GM12878 (cell line): ENCODE measurements around the gene C6orf52. TPM values are rescaled to one million over a fixed set of nuclear protein-coding genes. Genes with fewer than 3 reads are reported as not detected.

ENCODE experiments used
- ATF7 ChIP-seq: fragments of 450-650 bp; IDR thresholded peaks from 2 replicates; pipeline ENCODE4 v1.6.1; 2016; ENCODE audit warnings: low read depth, mild to moderate bottlenecking
- BRCA1 ChIP-seq: IDR thresholded peaks from 2 replicates; pipeline ENCODE4 v1.6.1; 2011; ENCODE audit warnings: low read depth, low read length, improper control_type of control experiment
- CHD1 ChIP-seq: IDR thresholded peaks from 2 replicates; pipeline ENCODE4 v1.6.1; 2012; ENCODE audit warnings: low read depth, low read length, improper control_type of control experiment
- CHD4 ChIP-seq: fragments of 200-600 bp; sonication (generic); IDR thresholded peaks from 2 replicates; pipeline ENCODE4 v1.6.1; 2016; ENCODE audit warnings: mild to moderate bottlenecking
- ESRRA ChIP-seq: IDR thresholded peaks from 2 replicates; pipeline ENCODE4 v1.6.1; 2012; ENCODE audit warnings: mild to moderate bottlenecking, low read length, improper control_type of control experiment
- FOS ChIP-seq: IDR thresholded peaks from 3 replicates; pipeline ENCODE4 v1.6.1; 2011; ENCODE audit warnings: borderline replicate concordance; ENCODE audit not compliant: insufficient read length; ENCODE audit errors: extremely low read depth
- FOXK2 ChIP-seq: fragments of 450-650 bp; IDR thresholded peaks from 2 replicates; pipeline ENCODE4 v1.6.1; 2017; ENCODE audit warnings: mild to moderate bottlenecking, moderate library complexity
- HDGF ChIP-seq: fragments of 450-650 bp; IDR thresholded peaks from 2 replicates; pipeline ENCODE4 v1.6.1; 2016; ENCODE audit warnings: antibody characterized with exemption
- HSF1 ChIP-seq: fragments of 150-350 bp; IDR thresholded peaks from 2 replicates; pipeline ENCODE4 v1.6.1; 2014; ENCODE audit warnings: mild to moderate bottlenecking, low read depth, low read length
- KLF5 ChIP-seq: fragments of 450-650 bp; IDR thresholded peaks from 2 replicates; pipeline ENCODE4 v1.6.1; 2014; ENCODE audit warnings: mild to moderate bottlenecking; ENCODE audit not compliant: partially characterized antibody
- LARP7 ChIP-seq: fragments of 450-650 bp; IDR thresholded peaks from 2 replicates; pipeline ENCODE4 v1.6.1; 2017; ENCODE audit warnings: mild to moderate bottlenecking
- MEF2A ChIP-seq: IDR thresholded peaks from 2 replicates; pipeline ENCODE4 v1.6.1; 2011; ENCODE audit warnings: low read depth, mild to moderate bottlenecking, low read length, moderate library complexity; ENCODE audit not compliant: insufficient read depth
- NR2C2 ChIP-seq: IDR thresholded peaks from 2 replicates; pipeline ENCODE4 v1.6.1; 2011; ENCODE audit warnings: borderline replicate concordance, low read depth; ENCODE audit not compliant: control insufficient read depth, insufficient read length
- POLR2AphosphoS5 ChIP-seq: IDR thresholded peaks from 2 replicates; pipeline ENCODE4 v1.6.1; 2011; ENCODE audit warnings: mild to moderate bottlenecking, low read length, inconsistent platforms
- RELB ChIP-seq: fragments of 450-650 bp; IDR thresholded peaks from 2 replicates; pipeline ENCODE4 v1.6.1; 2017; ENCODE audit warnings: low read depth, mild to moderate bottlenecking, moderate library complexity
- SMC3 ChIP-seq: IDR thresholded peaks from 2 replicates; pipeline ENCODE4 v1.6.1; 2011; ENCODE audit warnings: low read length, improper control_type of control experiment, borderline replicate concordance
- SP1 ChIP-seq: IDR thresholded peaks from one replicate; pipeline ENCODE4 v1.6.1; 2011; ENCODE audit warnings: low read depth, low read length
- STAT1 ChIP-seq: fragments of 450-650 bp; conservative IDR thresholded peaks from 2 replicates; pipeline ENCODE4 v1.6.1; 2014; ENCODE audit warnings: antibody characterized with exemption, mild to moderate bottlenecking
- TAF1 ChIP-seq: IDR thresholded peaks from 2 replicates; pipeline ENCODE4 v1.6.1; 2011; ENCODE audit warnings: mild to moderate bottlenecking, low read depth, low read length, borderline replicate concordance
- TARDBP ChIP-seq: IDR thresholded peaks from 2 replicates; pipeline ENCODE4 v1.6.1; 2016; ENCODE audit warnings: borderline replicate concordance
- TCF3 ChIP-seq: IDR thresholded peaks from 2 replicates; pipeline ENCODE4 v1.6.1; 2012; ENCODE audit warnings: low read depth, mild to moderate bottlenecking, low read length, borderline replicate concordance; ENCODE audit not compliant: insufficient read depth
- polyA plus RNA-seq, 11 experiments: library from polyadenylated mRNA; depleted of rRNA in 4 of 11; unstranded in 6 of 11; stranded (reverse) in 5 of 11; fragments of >200 nt; fragmentation: Nextera tagmentation in 4 of 11; fragmentation: Illumina TruSeq in 1 of 11; extraction: Ambion mirVana in 4 of 11; extraction: Trizol in 1 of 11; gene quantifications; 1 replicate in 1 of 11; 2 replicates in 10 of 11; pipeline versions ENCODE4 v1.2.1 to v1.2.3, GENCODE V29; 2011 to 2016; ENCODE audit warnings: inconsistent platforms in 2 of 11, missing spikeins in 2 of 11, low read depth in 1 of 11
- total RNA-seq, 4 experiments: library from RNA; depleted of rRNA in 3 of 4; stranded (reverse); fragments of >200 nt in 3 of 4; fragmentation: Illumina TruSeq in 1 of 4; extraction: Trizol in 1 of 4; gene quantifications; 2 replicates each; pipeline versions ENCODE4 v1.2.1 to v1.2.3, GENCODE V29; 2013 to 2021
- TF ChIP-seq, protein P1 (sequence below): IDR thresholded peaks from 2 replicates; pipeline ENCODE4 v1.6.1; 2011; ENCODE audit warnings: mild to moderate bottlenecking, low read depth, low read length, moderate library complexity; ENCODE audit not compliant: insufficient replicate concordance
- TF ChIP-seq, protein P2 (sequence below): fragments of 450-650 bp; IDR thresholded peaks from 2 replicates; pipeline ENCODE4 v1.6.1; 2017; ENCODE audit warnings: antibody characterized with exemption, mild to moderate bottlenecking, moderate library complexity

C6orf52 gene
- total and polyA plus RNA-seq, 10 of the 15 experiments (the other 5 are each of a cell fraction or from before 2014, with no cell fraction given), result 2.7 to 15.1 (median 4.9) TPM

- TF ChIP-seq ESRRA, result no peak
- no peak for TF ChIP-seq HSF1
- TF ChIP-seq MEF2A, result no peak
- peak; percentile 81; the same call in 1 of the 2 replicates for TF ChIP-seq TAF1
- TF ChIP-seq NR2C2, result no peak
- TF ChIP-seq CHD4, result no peak
- 0 out of 2 replicates have a peak, but pooled peaks have one; percentile 19 for TF ChIP-seq ATF7
- TF ChIP-seq STAT1, result 0 out of 2 replicates have a peak, but pooled peaks have one; percentile 22
- TF ChIP-seq TARDBP, result no peak
- no peak for TF ChIP-seq KLF5
- TF ChIP-seq HDGF, result peak; percentile 87
- TF ChIP-seq, protein P1, sequence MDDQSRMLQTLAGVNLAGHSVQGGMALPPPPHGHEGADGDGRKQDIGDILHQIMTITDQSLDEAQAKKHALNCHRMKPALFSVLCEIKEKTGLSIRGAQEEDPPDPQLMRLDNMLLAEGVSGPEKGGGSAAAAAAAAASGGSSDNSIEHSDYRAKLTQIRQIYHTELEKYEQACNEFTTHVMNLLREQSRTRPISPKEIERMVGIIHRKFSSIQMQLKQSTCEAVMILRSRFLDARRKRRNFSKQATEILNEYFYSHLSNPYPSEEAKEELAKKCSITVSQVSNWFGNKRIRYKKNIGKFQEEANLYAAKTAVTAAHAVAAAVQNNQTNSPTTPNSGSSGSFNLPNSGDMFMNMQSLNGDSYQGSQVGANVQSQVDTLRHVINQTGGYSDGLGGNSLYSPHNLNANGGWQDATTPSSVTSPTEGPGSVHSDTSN, result no peak
- TF ChIP-seq LARP7, result peak; percentile 76; the same call in 1 of the 2 replicates
- TF ChIP-seq, protein P2, sequence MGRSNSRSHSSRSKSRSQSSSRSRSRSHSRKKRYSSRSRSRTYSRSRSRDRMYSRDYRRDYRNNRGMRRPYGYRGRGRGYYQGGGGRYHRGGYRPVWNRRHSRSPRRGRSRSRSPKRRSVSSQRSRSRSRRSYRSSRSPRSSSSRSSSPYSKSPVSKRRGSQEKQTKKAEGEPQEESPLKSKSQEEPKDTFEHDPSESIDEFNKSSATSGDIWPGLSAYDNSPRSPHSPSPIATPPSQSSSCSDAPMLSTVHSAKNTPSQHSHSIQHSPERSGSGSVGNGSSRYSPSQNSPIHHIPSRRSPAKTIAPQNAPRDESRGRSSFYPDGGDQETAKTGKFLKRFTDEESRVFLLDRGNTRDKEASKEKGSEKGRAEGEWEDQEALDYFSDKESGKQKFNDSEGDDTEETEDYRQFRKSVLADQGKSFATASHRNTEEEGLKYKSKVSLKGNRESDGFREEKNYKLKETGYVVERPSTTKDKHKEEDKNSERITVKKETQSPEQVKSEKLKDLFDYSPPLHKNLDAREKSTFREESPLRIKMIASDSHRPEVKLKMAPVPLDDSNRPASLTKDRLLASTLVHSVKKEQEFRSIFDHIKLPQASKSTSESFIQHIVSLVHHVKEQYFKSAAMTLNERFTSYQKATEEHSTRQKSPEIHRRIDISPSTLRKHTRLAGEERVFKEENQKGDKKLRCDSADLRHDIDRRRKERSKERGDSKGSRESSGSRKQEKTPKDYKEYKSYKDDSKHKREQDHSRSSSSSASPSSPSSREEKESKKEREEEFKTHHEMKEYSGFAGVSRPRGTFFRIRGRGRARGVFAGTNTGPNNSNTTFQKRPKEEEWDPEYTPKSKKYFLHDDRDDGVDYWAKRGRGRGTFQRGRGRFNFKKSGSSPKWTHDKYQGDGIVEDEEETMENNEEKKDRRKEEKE, result no peak
- no peak for TF ChIP-seq CHD1
- no peak for TF ChIP-seq TCF3
- TF ChIP-seq SP1, result peak; percentile 32
- no peak for TF ChIP-seq FOXK2
- TF ChIP-seq BRCA1, result no peak
- TF ChIP-seq FOS, result no peak
- TF ChIP-seq POLR2AphosphoS5, result peak; percentile 90
- no peak for TF ChIP-seq SMC3
- peak; percentile 98 for TF ChIP-seq RELB
Measured at GRCh38 chr6:10722820-10723566, 28.6 kb upstream of the C6orf52 start, which contains the start of gene TMEM14C (continued).
